ENCODE results near the gene HOXD9.

- TF ChIP-seq CTCF (conservative IDR thresholded peaks at IDR 0.05) = no peak
- TF ChIP-seq EZH2 (IDR thresholded peaks at IDR 0.05; ENCODE audit: low read depth) = no peak
Observed at GRCh38 chr2:176161825-176162626, 39.5 kb downstream of the HOXD9 start.

All from PC-9 (cell line).